HG03439 (cell line): ENCODE results near the gene DNMT1.
A peak's percentile ranks its signal among the peaks of the same experiment; 100 is the strongest.
"Not testable (repeated sequence)": the region's sequence is repeated elsewhere in the genome, so short reads cannot be mapped to it uniquely, and the experiment has no call there.

Experiments
- ATAC-seq: cut with Tn5 transposase; IDR thresholded peaks from one replicate; pipeline ENCODE4 v1.9.1; 2021; ENCODE audit warnings: mild to moderate bottlenecking, moderate library complexity; ENCODE audit not compliant: unreplicated experiment

Gene DNMT1

GRCh38 chr19:10194500-10195198 is at the start of gene DNMT1:
TSS of gene DNMT1 (minus strand) at chr19:10194953. CDS start at chr19:10194899, 54 bp downstream.
- ATAC-seq = peak; percentile 72

GRCh38 chr19:10243606-10244005 is 48.9 kb upstream of the DNMT1 start:
- ATAC-seq = no peak

GRCh38 chr19:10241826-10242449 is 47.2 kb upstream of the DNMT1 start:
- ATAC-seq = not testable (repeated sequence)

GRCh38 chr19:10238172-10238783 is 43.5 kb upstream of the DNMT1 start:
- ATAC-seq = no peak

- no peak for ATAC-seq
These were observed 42.9 kb upstream of the DNMT1 start for GRCh38 chr19:10237702-10238101.

GRCh38 chr19:10235409-10235808 is 40.7 kb upstream of the DNMT1 start:
- not testable (repeated sequence) for ATAC-seq

GRCh38 chr19:10235003-10235402 is 40.2 kb upstream of the DNMT1 start:
- ATAC-seq = no peak

GRCh38 chr19:10233946-10234345 is 39.2 kb upstream of the DNMT1 start:
- ATAC-seq = no peak

- no peak for ATAC-seq
These were observed 37.0 kb upstream of the DNMT1 start for GRCh38 chr19:10231612-10232228.

GRCh38 chr19:10230861-10231611 is 36.3 kb upstream of the DNMT1 start, which contains the start of gene S1PR2:
TSS of gene S1PR2 (minus strand) at chr19:10231331. CDS start at chr19:10224905, 6,426 bp downstream.
- ATAC-seq = peak; percentile 40

- ATAC-seq = peak; percentile 17
These were observed 35.6 kb upstream of the DNMT1 start for GRCh38 chr19:10230173-10230860.

GRCh38 chr19:10228920-10229319 is 34.2 kb upstream of the DNMT1 start:
- no peak for ATAC-seq

- ATAC-seq = no peak
These were observed 33.6 kb upstream of the DNMT1 start for GRCh38 chr19:10228393-10228792.

- ATAC-seq = no peak
These were observed 32.5 kb upstream of the DNMT1 start for GRCh38 chr19:10227026-10227971.

GRCh38 chr19:10226376-10227025 is 31.7 kb upstream of the DNMT1 start:
- ATAC-seq = no peak

GRCh38 chr19:10226021-10226375 is 31.2 kb upstream of the DNMT1 start:
- no peak for ATAC-seq

- no peak for ATAC-seq
These were observed 29.6 kb upstream of the DNMT1 start for GRCh38 chr19:10224337-10224736.

GRCh38 chr19:10223488-10224213 is 28.9 kb upstream of the DNMT1 start:
- ATAC-seq = no peak
